Right kidney (tissue), 1 donor: ENCODE results near the gene PRKAR1B.

ENCODE experiments used
- DNase-seq: peaks from one replicate; pipeline ENCODE4 v3.0.0-alpha.2; 2016

PRKAR1B gene

DNA sequence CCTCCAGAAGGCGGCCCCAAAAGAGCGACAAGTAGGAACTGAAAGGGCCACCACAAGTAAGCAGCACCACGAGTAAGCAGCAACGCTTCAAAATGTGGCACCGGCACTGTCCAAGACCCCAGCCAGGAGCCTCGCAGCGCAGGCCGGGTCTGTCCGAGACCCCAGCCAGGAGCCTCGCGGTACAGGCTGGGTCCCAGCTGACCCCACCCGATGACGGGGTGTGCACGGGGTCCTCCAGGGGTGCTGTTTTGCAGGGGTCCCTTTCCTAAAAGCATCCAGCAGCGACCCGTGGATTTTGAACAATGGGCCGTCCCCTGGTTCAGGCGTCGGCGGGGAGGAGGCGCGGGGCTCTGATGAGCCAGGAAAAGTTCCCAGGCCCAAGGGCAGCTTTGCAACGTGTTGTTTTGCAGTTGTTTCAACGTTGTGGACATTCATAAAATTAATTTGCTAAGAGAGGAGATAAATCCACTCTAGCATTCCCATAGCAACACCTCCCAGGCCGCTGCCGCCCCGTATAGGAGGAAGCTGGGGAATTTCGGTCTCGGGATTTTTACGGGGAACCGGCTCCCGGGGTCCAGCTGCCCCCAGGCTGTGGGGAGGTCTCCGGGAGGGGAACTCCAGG lies 155.9 kb downstream of the PRKAR1B start:
- DNase-seq: no peak

GRCh38 chr7:570801-571070 lies 156.3 kb downstream of the PRKAR1B start:
- no peak for DNase-seq

GRCh38 chr7:569996-570800 lies 156.9 kb downstream of the PRKAR1B start:
- DNase-seq: no peak

GRCh38 chr7:569071-569855 lies 157.8 kb downstream of the PRKAR1B start:
- DNase-seq: no peak

DNA sequence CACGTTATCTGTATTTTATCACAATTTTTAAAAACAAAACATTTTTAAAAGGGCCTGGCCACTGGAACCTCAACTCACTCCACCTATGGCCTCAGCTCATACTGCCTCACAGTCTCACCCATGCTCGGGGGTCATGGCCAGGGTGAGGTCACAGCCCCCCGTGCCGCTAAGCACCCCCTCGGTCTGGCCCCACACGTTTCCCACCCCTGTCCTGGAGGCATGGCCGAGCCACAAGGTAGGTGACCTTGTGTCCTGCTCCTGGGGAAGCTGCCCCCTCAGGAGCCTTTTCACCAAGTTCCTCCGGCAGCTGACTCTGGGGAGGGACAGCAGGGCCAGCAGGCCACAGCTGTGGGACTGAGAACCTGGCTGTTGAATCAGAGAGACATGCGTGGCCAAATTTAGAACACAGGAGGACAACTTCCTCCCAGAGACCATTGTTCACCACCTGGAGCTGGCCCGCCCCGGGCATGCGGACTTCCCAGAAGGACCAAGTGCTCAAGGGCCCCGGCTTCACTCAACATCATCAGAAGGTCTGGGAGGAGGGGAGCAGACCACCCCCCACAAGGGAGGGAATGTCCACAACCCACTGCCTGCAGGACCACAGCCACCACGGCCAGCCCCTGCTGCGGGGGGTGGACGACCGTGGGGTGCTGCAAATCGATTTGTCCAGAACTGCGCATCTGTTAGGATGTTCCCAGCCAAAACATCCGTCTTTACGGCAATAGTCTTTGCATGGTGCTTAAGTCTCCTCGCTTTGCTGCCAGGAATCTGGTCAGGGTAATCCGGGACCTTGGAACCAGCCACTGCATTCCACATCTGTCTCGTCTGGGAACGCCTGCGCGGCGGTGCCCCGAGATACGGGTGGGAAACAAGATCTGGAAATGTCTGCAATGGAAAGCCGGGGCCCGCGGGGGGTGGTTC lies 158.8 kb downstream of the PRKAR1B start:
- no peak for DNase-seq

DNA sequence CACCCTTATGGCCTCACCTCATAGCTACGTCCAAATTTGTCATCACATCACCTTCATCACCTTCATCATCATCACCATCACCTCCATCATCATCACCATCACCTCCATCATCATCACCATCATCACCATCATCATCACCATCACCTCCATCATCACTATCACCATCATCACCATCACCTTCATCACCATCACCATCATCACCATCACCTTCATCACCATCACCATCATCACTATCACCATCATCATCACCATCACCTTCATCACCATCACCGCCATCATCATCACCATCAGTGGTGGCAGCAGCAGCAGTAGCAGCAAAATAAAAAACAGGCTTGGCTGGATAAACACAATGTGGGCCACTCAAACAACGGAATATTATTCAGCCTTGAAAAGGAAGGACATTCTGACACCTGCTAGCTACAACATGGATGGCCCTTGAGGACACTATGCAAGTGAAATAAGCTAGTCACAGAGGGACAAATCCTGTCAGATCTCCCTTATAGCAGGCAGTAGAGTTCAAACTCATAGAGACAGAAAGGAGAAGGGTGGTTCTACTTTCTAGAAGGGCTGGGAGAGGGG lies 159.7 kb downstream of the PRKAR1B start:
- no peak for DNase-seq

DNA sequence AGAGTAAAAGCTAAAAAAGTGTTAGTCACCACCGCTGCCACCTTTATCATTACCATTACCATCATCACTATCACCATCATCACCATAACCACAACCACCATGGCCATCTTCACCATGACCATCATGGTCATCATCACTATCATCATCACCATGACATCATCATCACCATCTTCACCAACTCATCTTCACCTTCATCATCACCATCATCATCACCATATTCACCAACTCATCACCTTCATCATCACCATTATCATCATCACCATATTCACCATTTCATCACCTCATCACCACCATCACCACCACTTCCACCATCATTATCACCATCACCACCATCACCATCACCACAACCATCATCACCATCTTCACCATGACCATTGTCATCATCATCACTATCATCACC lies 161.0 kb downstream of the PRKAR1B start:
- DNase-seq: no peak

DNA sequence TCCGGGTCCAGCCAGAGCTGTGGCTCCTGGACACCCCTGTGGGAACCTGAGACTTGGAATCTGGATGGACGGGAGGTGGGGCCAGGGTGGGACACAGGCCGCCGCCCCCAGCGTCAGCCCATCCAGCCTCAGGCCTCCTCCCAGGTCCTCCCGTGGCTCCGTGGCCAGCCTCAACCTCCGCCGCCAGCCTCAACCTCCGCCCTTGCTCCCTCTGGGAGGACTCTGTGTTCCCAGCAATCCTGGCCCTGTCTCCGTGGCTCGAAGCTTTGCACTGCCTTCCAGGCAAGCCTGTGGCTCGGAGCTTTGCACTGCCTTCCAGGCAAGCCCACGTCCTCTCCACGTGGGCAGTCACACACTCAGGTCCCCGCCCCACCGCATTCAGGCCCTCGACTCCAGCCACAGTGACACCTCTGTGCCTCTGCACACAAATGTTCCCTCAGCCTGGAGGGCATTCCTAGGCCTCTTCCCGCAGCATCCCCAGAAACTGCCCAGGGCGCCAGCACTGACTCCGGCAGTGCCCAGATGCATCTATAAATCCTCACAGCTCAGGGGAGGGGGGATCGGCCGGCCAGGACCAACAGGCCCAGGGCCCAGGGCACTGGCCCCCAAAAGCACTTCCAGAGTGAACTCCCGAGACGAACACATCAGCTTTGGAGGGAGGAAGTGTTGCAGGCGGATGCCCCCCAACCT lies 162.8 kb downstream of the PRKAR1B start:
- no peak for DNase-seq

- no peak for DNase-seq
These were observed 163.4 kb downstream of the PRKAR1B start for GRCh38 chr7:563629-564170.

DNA sequence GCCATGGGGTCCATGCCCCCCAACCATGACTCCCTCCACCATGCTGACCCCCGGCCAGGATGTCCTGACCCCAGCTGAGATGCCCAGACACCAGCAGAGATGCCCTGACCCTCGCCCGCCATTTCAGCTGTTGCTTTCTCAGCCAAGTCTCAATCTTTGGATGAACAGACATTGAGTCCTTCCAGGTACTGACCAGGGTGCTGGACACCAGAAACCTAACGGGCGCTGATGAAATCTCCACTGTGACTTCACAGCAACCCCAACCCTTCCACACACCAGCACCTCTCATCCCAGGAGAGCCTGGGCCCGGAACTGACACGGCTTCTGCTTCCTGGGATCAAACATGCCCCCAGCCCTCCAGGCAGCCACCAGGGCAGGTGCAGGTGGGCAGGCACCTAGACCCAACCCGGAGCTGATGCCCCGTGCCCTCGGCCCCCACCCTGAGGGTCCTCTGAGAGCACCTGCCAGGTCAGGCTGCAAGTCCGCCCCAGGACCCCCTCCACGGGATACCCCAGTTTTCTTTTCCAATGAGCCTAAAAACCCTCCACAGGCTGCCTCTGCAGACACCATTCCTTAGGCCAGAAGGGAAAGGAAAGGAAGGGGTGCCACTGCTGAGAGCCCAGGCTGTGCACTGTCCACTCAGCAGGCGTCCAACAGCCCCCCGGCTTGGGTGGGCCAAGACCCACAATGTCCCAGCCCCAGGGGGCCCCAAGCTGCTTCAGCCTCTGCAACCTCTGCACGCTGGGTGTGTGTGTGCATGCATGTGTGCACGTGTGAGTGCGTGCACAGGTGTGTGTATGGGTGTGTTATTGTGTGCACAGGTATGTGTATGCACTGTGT lies 164.1 kb downstream of the PRKAR1B start:
- no peak for DNase-seq

- no peak for DNase-seq
These were observed 164.8 kb downstream of the PRKAR1B start for GRCh38 chr7:562374-562675.

- DNase-seq: peak; percentile 75
These were observed 165.3 kb downstream of the PRKAR1B start for GRCh38 chr7:561631-562373.

GRCh38 chr7:560966-561630 lies 166.0 kb downstream of the PRKAR1B start:
- no peak for DNase-seq

- DNase-seq: no peak
These were observed 167.7 kb downstream of the PRKAR1B start for GRCh38 chr7:559396-559705.

- no peak for DNase-seq
These were observed 169.6 kb downstream of the PRKAR1B start for GRCh38 chr7:557558-557881.

GRCh38 chr7:556837-557557 lies 170.1 kb downstream of the PRKAR1B start:
- no peak for DNase-seq

DNA sequence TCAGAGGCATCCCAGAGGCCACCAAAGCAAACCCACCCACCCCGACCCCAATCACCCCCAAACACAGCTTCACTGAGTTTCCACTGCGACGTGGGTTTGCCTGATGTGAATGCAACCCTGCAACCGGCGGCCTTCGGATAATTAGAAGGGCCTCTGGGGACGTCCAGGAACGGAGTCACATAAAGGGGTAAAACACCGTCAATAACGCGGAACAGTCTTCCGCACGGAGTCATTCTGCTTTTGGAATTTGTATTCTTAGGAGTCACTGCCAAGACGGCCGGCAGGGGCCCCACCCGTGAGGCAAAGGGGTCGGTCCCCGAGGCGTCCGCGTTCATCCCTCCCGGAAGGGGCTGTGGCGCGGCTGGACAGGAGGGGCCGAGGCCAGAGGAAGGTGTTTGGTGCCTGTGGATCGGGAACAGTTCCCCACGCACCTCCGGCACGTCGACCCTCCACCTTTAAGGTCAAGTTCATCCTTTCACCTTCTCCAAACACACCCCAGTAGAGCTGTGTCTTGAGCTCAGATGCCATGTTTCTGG lies 170.7 kb downstream of the PRKAR1B start:
- DNase-seq: no peak

DNA sequence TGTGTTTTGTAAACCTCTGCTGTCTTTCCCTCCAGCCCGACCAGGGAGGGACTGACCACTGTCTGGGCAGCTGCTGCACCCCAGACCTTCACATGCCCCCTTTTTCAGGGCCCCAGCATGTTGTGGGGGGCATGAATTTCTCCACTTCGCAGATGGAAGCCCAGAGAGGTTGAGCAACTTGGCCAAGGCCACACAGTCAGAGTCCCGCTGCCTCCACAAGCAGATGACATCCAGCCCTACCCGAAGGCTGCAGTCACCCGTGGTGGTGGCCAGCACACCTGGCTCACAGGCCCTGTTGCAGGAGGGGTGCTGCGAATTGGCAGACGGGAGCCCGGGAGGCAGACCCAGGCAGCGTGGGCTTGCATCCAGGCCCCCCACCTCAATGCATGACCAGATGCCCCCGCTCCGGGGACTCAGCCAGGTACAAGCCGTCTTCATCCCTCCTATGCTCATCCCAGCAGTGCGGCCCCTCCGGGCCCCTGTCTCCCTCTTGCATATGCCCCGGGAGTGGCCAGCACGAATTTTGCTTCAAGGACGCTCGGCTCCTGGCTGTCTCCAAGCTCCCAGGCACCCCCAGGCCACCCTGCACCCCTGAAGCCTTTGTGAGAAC lies 171.4 kb downstream of the PRKAR1B start:
- no peak for DNase-seq
